Pons (tissue), 1 donor: ENCODE results near the gene TNNI3.
"Not testable (repeated sequence)": the region's sequence is repeated elsewhere in the genome, so short reads cannot be mapped to it uniquely, and the experiment has no call there.

ENCODE experiments used
- DNase-seq: peaks from one replicate; pipeline ENCODE4 v3.0.0-alpha.2; 2016; ENCODE audit warnings: low spot score

The TNNI3 gene

DNA sequence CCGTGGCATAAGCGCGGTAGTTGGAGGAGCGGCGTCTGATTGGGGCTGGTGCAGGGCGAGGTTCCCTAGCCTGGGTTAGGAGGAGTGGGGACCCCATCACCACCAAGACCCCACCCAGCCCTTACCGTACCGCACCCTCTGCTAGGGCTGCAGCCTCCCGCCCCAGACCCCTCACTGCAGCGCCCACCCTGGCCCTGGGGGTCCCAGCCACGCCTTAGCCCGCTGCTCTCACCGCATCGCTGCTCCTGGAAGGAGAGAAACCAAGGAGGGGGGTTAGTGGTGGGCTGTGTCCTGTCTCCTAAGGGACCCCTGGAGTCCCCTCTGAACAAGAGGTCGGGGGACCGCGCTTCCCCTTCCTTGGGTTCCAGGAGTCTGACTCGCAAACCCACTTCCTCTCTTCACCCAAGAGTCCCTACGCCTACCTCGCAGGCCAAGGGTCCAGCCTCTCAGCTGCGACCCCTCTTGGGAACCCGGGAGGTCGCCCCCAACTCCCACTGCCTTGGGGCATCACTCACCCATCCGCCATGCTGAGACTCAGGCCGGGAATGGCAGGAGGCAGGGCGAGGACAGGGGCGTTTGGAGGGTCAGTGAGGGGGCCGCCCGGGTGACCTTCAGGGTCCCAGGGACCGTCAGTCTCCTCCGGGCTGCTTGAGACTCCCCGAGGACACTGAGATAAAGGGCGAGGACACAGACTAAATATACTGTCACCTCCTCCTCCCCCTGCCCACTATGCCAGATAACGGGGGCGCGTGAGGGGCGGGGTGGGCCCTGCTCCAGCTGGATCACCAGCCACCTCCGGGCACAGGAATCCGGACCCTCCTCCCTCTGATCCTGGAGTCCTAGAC, at the start of gene TNNI3:
Gene TNNI3, minus strand, starts transcription at position 669 of the 845 bp plus-strand sequence. Its CDS starts 143 bp downstream, at position 526.
- DNase-seq, result no peak

DNA sequence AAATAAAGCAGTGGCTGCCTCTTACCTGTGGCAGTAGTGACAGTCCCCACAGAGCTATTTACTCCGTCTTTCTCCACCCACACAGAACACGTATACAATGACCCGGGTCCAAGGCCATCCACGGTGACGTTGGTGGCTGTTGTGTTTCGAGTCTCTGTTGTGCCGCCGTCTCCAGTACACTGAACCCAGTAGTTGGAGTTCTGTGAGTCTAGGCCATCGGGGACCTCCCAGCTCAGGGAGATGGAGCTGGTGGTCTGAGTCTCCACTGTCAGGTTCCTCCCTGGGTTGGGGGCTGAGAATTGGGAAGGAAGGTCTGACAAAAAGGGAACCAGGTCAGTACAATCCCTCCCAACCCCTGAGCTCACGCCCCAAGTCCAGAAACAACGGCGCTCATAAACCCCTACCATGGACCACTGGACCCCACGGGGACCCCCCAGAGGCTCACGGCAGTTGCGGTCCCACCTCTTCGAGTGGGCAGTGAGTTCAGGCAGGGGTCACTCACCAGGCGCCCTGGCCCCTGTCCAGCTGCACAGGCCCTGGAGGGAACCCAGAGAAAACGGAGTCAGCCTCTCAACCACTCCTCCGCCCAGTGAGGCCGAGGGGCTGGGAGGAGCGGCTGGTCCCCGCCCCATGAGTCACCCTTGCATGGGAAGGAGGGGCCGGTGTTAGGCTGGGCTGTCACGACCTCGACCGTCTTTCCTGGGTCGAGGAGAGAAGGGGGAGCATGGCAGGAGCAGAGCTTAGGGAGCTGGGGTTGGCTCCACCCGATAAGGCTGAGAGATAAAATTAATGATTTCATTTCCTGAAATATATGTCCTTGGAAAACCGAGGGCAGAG, 49.4 kb upstream of the TNNI3 start:
- peak; percentile 85 for DNase-seq

DNA sequence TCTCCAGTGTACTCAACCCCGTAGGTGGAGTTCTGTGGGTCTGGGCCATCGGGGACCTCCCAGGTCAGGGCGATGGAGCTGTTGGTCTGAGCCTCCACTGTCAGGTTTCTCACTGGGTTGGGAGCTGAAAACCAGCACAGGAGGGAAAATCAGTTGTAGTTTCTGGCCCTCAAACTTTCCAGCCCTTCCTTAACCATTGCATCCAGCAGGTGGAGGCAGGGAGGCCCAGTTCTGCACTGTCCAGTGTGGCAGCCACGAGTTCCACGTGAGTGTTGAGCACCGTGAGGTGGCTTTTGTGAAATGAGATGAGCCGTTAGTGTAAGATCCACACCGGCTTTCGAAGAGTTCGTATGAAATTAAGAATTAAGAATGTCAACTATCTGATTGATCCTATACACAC, 44.7 kb upstream of the TNNI3 start:
- not testable (repeated sequence) for DNase-seq

DNA sequence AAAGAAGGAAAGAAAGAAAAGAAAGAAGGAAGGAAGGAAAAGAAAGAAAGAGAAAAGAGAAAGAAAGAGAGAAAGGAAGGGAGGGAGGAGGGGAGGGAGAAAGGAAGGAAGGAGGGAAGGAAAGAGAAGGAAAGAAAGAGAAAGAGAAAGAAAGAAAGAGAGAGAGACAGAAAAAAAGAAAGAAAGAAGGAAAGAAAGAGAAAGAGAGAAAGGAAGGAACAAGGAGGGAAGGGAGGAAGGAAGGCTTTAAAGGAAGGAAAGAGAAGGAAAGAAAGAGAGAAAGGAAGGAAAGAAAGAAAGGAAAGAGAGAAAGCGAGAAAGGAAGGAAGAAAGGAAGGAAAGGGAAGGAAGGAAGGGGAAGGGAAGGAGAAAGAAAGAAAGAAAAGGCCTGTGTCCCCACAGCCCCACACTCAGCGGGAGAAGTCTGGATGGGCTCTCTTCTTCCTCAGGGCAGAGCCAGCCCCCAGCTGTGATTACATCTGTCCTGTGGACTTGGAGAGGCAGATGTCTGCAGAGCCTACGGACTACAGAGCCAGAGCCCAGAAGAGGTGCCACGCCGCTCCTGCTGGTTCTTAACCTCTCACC, 42.2 kb upstream of the TNNI3 start:
- no peak for DNase-seq

DNA sequence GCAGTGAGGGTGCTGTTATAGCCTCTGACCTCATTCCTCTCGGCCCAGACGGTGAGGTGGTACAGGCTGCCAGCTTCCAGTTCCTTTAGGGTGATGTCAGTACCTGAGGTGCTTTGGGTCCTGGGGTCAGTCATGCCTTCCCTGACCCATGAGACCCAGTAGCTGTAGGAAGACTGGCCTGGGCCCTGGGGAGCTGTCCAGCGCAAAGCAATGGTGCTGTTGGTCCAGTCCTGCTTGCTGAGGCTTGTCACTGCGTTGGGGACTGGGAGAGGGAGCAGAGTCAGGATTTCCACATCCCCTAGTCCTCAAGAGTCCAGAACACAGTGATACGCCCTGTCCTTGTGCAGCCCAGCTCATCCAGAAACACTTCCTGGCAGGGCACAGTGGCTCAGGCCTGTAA, 41.1 kb upstream of the TNNI3 start:
- no peak for DNase-seq

DNA sequence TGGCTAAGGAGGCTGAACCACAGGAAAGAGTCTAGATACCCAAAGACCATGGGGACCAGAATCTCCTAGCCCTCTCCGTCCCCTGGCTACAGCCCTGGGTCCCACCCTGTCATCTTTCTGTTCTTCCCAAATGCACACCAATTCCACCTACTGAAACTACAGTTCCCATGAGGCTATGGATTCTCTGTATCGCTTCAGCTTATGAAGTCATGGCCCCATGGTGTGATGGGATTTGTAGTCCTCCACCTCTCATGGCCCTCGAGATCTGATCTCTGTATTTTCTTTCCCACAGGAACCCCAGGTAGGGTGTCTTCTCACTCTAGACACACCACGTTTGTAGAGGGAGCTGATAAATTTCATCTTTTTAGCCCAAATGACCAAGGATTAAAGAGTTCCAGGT, 40.0 kb upstream of the TNNI3 start:
- peak; percentile 27 for DNase-seq

DNA sequence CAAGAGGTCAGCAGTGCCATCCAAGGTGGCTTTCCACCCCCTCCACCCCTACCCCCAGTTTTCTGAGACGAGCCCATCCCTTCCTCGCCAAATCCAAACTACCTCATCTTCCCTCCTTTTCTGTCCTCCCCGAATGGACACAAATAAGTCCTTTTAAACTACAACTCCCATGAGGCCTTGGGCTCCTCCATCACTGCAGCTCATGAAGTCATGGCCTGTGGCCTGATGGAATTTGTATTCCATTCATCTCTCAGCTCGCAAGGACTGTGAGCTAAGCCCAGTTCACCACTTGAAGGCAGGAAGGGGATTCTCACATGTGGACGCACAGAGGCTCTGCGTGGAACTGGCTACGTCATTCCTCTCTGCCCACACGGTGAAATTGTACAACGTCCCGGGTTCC, 39.3 kb upstream of the TNNI3 start:
- no peak for DNase-seq

DNA sequence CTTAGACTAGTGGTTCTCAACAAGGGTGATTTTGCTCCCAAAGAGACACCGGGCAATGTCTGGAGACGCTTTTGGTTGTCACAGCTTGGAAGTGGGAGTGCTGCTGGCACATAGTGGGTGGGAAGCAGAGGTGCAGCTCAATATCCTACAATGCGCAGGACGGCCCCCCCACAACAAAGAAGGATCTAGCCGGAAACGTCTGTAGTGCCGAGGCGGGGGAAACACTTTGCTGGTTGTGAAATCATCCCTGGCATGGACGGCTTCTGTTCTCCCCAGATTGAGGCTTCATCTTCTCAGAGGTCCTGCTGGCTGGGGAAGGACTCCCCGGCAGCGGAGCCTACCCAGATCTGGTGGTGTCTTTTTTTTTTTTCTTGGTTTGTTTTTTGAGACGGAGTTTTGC, 35.9 kb upstream of the TNNI3 start:
- DNase-seq, result no peak

DNA sequence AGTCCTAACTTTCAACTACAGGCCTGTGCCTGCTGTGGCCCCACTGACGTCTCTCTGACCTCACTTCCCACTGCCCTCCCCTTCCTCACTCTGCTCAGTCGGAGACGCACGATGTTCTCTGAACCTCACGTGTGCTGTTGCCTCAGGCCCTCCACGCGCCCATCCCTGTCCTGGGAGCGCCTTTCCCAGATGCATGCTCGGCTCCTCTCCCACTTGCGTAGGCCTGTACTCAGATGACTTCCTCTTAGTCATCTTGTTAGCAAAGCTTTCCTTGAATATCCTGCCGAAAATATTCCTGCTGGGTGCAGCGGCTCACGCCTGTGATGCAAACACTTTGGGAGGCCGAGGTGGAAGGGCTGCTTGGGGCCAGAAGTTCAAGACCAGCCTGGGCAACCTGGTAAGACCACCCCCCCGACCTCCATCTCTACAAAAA, 31.9 kb upstream of the TNNI3 start:
- DNase-seq, result no peak

DNA sequence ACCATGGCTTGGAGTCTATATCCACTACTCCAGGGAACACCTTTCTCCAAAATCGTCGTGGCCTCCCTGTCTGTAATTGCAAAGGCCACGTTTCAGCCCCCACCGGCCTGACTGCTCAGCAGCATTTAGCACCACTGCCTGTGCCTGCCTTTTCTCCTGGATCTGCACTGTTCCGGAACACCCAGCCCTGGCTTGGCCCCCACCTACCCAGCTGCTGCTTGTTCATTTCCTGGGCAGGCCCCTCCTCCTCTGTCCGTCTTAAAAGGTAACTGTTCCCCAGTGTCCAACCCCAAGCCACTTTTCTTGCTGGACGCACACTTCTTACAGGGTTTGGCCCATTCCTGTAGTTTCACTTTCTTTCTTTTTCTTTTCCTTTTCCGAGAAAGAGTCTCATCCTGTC, 31.1 kb upstream of the TNNI3 start:
- no peak for DNase-seq

DNA sequence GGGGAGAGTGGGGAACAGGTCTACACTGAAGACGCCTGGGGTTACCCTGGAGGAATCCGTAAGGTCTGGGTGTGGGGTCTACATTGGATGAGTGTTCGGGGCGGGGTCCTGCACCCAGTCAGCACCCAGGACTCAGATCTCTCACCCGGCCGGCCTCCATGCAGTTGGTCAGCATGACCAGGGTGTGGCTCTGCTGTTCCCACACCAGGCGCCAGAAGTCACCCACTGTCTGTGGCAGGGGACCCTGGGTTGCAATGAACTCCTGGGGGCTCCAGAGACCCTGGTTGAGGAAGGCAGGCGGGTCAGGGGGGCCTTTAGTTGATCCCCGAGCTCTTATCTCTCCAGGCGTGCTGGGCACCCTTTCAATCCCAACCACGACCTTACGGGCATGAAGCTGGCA, 28.5 kb upstream of the TNNI3 start:
- no peak for DNase-seq

DNA sequence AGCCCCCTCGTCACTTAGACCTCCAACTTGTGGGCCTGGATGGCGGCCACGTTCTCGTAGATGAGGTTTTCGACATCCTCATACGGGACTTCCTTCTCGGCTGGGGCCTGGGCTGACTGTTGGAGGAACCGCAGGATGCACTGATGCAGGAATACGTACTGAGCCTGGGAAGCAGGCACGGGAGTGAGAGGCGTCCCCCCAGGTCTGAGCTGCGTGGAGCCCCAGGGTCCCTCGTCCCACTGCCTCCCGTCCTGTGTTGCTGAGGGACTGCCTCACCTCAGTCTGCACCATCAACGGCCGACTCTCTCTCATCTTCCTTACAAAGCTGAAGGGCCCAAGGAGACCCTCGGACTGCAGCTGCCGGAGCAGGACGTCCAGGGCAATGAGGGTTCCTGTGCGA, 24.2 kb upstream of the TNNI3 start:
- DNase-seq, result no peak

DNA sequence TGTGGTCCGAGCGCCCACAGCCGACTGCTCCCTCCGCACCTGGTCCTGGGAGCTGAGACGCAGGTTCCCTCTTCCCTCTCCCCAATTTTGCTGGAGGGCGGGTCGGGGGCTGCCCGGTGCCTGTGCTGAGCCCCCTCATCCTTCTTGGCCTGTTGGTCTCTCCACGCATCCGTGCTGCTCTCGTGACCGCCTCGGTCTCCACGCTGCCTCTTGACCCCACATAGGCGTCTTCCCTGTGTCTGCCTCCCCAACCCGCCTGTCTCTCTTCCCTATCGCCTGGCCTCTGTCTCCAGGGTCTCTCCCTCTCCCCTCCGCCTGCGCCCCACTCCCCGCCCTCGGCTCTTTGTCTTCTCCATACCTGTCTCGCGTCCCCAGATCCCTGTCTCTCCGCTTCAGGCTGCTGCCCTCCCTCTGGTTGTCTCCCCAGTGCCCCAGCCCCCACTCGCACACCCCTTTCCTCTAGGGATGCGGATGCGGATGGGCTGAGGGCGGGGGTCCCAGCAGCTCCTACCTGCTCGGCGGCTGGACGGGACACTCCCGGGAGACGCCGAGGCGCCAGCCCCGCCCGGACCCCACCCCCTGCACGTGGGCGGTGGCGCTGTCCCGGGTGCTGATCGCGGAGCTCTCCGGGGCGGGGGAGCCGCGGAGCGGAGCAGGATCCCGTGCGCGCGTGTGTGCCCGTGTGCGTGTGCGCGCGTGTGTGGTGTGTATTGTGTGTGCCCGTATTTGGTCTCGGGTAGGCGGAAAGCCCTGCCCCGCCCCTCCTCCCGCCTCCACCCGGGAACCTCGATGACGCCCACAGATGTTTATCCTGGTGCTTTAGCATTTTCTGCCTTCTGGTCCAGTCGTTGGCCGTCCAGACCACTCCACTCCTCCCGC, 22.3 kb upstream of the TNNI3 start, which contains the start of gene SYT5:
Gene SYT5, minus strand, starts transcription at position 684 of the 879 bp plus-strand sequence. CDS start 1,248 bp downstream, outside the sequence.
- DNase-seq, result no peak

DNA sequence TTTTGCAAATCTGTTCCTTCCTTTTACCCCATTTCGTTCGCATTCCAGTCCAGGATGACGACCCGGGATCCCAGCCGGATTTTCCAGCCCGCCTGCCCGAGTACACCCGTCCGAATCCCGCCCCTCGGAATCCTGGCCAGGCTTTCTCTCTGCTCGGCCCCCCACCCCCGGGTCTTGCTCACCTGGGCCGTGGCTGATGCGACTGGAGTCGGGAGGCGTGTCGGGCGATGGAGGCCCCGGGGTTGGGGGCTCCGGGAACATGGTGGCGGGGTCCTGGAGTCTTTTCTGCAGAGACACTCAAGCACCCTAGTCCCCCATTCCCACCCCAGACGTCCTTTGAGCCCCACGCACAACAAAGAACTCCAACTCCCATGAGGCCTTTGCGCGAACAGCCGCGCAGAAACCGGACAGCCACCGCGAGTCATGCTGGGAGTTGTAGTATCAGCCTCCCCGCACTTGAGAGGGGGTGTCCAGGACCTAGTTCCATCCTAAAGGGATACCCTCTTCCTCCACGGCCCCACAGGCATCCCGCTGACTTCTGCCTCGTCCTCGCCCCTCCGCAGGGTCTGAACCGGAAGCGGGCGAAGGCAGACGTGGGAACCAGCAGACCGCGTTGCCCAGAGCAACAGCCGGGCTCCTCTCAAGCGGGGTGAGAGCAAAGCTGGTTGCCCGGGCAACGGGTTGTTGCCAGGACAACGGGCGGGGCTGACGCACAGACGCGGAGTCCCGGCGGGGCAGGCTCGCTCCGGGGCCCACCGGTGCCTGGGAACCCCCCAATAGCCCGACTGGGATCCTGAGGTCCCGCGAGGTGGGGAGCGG, 21.5 kb upstream of the TNNI3 start:
- DNase-seq, result peak; percentile 55

DNA sequence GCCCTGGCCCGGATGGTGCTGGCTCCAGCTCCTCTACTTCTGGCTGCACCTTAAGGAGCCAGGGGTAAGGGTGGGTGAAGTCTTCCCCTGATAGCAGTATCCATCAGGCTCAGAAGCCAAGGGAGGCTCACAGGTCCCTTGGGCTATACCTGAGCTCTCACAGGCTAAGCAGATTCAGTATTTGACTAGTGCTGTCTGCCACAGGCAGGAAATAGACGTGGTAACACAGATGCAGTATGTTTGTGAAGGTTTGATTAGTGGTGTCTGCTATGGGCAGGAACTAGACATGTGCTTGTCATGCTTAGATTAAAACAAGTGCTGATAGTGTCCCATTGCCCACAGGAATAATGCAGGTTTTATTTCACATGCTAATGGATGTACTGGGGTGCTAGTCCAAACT, 18.5 kb upstream of the TNNI3 start:
- no peak for DNase-seq

DNA sequence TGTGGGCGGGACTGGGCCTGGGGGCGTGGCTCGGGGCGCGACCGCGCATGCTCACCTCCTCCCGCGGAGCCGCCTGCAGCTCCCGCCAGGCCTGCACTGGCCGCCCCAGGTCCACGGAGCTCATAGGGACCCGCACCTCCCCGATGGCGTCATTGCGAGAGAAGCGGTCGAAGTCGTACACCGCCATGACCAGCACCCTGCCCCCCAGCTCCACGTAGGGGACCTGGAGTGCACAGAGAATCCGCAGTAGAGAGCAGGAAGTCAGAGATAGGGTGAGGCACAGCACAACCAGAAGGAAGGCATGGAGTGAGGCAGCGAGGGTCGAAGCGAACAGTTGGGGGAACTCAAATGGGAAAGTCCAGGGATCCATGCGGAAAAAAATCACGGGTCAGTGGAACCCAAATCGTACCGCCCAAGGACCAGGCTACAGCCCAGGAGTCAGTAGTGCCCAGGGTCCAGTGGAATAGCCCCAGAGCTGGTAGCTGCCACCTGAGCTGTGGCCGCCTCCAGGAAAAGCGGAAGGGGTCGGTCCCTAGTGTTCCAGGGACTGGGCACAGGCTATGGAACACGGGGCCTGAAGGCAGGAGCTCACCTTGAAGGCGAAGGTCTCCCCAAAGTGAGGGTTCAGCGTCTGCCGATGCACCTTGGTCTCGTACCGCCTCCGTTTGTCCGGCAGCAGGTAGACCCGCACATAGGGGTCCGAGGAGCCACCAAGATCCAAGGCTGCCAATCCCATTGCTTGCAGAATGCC, 17.8 kb upstream of the TNNI3 start:
- no peak for DNase-seq

DNA sequence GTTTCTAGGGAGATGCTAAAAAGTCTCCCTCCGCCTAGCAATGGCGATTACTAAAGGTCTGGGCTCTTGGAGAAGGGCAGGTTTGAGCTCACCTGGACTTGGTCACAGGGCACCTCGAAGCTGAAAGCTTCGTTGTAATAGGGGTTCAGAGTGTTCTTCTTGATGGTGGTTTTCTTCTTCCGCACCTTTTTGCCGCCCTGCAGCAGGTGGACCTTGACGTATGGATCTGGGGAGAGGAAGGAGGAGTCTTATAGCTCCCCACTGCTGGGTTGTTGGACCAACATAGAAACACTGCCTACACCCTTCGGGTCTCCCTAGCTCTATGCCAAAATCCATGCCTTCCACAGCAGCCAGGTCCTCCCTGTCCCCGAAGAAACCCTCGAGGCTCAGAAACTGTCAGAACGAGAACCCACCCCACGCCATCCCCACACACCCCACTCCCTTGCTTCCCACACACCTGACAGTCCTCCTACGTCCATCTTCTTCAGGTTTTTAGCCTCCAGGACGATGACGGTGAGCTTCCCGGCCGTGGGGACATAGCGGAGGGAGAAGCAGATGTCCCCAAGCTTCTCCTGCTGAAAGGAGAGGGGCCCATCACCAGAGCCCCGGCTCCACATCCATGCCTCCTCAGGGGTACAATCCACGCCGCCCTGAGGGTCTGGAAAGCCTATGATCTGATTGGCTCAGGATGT, 17.0 kb upstream of the TNNI3 start:
- no peak for DNase-seq

DNA sequence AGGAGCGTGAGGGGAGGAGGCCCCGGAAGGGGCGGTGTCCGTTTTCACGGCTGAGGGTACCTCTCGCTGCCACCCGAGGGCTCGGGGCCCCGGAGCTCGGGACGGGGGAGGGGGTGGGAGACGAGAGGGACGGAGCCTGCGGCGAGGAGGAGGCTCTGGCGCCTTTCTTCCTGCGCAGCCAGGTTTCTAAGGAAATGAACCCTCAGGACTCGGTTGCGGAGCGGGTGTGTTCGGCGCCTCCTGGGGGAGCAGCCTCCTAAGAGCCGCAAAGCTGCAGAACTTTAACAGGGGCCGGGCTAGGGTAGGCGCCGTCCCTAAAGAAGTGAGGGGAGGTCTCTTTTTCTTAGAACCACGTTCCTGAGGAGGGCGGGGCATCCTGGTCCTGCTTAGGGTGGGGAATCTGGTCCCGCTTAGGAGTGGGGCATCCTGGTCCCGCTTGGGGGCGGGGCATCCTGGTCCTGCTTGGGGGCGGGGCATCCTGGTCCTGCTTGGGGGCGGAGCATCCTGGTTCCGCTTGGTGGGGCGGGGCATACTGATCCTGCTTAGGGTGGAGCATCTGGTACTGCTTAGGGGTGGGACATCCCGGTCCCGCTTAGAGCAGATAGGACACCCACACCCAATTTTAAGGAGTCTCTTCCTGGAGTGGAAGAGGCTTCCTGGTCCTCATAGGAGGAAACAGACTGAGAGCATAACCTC, 16.3 kb upstream of the TNNI3 start:
- DNase-seq, result peak; percentile 20
